Suppressor macrophage (primary cell): ENCODE measurements around the gene WFDC8.

ENCODE experiments used
- DNase-seq, 4 experiments: peaks; one replicate each; pipeline ENCODE4 v3.0.0-alpha.2; 2020 to 2022

The WFDC8 gene

DNA sequence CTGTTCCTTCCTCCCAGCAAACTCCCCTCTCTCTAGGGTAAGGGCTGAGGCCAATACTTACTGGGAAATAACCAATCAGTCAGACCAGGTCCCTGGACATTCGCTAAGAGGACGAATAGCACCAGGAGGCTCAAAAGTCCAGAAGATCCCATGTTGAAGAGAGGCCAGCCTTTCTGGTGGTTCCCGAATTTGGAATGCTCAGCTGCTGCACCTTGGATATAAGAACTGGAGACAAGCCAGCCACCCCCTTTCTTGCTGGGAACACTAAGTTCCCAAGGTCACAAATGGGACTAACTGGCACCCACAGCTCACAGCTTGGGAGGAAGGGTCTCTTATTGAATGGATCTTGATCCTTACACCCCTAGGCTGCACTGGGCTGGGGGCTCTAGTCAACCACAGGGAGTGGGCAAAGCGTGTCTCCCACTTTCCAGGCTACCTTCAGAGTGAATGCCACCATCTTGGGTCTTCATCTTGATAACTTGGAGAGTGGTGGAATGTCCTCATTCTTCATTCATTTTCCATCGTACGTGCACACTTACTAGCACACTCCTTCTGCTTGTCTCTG is 31.8 kb downstream of the WFDC8 start, which contains the start of gene EPPIN:
Gene EPPIN (minus strand): TSS at position 196 of the 565 bp plus-strand sequence. CDS start 44 bp downstream, at position 152.
- DNase-seq: no peak

DNA sequence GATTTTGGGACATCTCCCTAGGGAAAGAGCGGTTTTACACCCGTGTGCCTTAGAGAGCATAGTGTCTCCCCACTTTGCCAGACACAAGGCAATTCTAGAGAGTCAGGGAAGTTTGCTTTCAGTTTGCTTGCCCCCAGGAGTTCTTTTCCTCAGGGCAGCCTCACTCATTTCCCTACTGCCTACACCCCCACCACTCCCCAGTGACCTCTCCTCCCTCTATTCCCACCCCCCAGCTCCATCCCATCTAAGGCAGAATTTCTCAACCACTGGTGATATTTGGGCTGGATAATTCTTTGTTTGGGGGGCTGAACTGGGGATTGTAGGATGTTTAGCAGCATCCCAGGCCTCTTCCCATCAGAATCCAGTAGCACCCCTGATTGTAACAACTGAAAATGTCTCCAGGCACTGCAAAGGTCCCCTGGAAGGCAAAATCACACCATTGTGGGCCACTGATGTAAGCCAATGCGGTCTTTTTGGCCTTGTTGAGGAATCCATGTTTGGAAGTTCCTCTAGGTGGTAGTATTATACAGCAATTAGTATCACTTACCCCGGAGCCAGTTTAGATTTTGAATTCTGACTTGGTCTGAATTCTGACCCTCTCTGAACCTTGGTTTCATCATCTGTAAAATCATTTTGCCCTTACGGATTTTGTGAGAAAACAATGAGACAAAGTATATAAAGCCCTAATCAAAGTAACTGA is 33.2 kb downstream of the WFDC8 start:
- peak in 3 of 4 experiments; percentile 9 to 39 (median 34) for DNase-seq

GRCh38 chr20:45545351-45545750 is 33.7 kb downstream of the WFDC8 start:
- no peak for DNase-seq

GRCh38 chr20:45539382-45539781 is 39.7 kb downstream of the WFDC8 start, which contains the start of gene WFDC6:
Gene WFDC6, minus strand, starts transcription at chr20:45539482. Its CDS starts 75 bp downstream, at chr20:45539407.
- no peak for DNase-seq

DNA sequence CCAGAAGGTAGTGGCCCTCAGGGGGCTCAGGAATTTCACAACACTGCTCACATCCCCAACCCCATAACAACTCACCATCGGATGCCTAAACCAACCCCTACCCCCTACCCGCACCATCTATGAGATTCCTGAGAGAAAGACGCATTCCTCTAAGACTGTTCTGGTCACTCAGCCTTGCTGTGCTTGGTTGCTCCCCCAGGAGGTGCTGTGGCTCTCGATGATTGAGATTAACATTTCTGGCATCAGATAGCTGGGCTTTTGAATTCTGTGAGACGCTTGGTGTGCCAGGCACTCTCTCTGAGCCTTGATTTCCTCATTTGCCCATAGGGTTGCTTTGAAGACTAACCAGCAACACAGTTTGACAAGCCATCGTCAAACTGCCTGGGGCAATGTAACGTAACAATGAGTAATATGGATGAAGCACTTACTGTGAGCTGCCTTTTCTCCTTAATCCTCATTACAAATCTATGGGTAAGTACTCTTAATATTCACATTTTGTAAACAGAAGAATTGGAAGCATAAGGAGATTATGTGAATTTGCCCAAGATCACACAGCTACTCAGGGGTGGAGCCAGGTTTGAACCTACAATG is 40.8 kb downstream of the WFDC8 start:
- DNase-seq: no peak

GRCh38 chr20:45527294-45527693 is 51.8 kb downstream of the WFDC8 start:
- no peak for DNase-seq

GRCh38 chr20:45523821-45524220 is 55.3 kb downstream of the WFDC8 start:
- DNase-seq: peak in 2 of 4 experiments; percentile 25 to 49

GRCh38 chr20:45518282-45518681 is 60.8 kb downstream of the WFDC8 start:
- DNase-seq: no peak

DNA sequence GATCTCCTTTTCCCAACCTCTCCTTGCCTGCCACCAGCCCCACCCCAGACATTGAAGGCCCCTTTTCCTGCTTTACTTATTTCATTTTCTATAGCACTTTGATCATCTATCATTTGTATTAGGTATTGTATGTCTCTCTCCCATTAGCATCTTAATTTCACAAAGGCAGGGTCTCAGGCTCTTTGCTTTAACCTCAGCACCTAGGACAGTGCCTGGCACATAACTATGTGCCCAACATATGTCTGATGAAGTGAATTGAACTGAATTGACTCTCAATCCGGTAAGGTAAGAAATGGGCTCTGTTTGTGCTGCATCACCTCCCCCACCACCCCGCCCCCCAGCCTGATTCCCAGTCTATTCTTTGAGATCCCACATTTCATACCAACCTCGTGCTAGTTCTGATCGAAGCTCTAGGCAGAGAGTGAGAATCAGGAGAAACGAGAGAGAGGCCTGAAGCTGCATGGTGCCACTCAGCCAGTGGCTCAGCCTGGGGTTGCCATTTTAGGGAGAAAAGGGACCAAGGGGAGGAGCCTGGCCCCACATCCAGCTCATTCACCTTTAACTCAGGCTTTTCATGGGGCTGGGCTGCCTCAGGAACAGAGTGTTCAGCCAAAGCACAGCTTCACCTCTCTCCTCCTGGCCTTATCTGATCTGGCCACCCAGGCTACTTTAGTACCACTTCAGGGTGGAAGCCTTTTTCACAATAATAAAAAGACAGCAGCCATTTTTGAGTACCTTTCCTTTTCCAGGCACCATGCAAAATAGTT is 63.8 kb downstream of the WFDC8 start, which contains the start of gene SPINT3:
Gene SPINT3 (minus strand): TSS at position 476 of the 767 bp plus-strand sequence. CDS start 14 bp downstream, at position 462.
- DNase-seq: no peak

DNA sequence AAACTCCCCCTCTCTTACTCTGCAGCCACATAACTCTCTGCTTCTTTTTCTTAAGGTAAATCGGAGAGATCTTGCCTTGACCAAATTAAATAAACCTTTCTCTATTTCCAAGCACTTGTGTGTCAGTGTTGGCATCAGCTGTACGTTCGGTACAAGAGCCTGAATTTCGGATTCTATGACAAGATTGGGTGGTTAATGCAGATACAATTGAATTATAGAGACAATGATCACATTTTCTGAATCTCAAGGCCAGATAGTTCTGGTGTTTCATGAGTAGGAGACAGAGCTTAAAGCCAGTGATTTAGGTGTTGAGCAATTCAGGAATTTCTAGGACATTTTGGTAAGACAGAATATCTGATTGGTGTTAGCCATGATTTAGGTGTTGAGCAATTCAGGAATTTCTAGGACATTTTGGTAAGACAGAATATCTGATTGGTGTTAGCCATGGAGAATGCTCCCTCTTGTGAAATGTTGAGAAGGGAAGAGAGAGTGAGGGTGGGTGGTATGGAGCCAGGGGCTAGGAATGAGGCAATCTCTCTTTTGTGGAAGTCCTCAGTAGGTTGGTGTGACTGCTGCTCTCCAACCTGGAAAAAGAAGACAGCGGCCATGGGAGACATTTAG is 68.7 kb downstream of the WFDC8 start:
- DNase-seq: peak in 1 of 4 experiments; percentile 26

DNA sequence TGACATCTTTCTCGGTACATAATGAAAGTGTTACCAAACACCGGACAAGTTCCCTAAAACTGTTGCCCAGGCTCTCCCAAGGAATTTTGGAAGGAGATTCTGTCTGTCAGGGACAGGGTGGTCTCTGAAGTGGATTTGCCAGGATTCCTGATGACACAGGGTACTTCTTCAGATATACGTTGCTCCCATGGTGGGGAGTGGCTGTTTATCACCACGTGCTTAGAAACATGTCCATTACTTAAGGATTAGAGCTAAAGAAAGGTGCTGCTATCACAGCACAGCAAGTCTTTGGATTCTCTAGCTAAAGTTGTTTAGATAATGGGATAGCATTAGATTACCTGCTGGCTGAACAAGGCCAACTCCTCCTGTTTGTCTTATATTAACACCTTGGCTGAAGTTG is 70.0 kb downstream of the WFDC8 start:
- no peak for DNase-seq

DNA sequence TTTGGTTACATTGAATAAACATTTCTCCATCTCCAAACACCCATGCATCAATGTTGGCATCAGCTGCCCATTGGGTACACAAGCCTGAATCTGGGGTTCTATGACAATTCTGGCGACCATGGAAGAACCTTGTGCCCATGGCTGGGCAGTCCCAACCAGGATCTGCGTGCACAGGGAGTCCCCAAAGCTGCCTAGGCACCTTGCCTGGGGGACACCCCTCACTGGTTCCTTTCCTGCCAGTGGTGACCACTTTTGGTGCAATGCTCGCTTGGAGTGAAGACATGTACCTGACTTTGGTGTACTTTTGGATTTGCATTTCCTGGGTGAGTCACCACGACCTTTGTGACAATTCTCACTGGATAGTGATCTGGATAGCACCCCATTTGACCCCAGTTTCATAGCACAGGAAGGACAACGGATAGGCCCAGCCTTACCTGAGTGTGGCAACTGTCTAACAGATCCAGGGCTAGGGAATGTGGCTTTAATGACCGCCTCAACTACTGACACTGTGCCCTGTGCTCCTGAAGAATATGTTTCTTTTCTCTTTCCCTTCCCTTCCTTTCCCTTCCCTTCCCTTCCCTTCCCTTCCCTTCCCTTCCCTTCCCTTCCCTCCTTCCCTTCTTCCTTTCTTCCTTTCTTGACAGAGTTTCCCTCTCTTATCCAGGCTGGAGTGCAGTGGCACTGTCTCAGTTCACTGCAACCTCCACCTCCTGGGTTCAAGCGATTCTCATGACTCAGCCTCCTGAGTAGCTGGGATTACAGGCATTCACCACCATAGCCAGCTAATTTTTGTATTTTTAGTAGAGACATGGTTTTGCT is 70.8 kb downstream of the WFDC8 start:
- DNase-seq: no peak

GRCh38 chr20:45507011-45507820 is 71.9 kb downstream of the WFDC8 start:
- no peak for DNase-seq

DNA sequence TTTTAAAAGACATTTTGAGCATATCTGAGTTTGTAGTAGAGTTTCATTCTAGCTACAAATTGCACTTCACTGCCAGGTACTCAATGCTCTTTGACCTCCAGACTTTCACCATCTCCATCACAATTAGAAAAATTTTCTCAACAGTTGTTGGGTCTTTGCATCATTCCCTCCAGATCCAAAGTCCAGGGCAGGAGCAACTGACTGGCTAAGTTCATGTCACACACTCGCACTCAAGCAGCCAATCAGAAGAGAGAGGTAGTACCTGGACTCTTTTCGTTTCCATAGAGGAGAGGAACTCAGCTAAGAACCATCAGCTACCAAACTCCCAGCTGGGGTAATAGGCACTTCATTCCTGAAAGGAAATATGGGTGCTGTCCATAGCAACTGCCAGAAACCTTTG is 72.7 kb downstream of the WFDC8 start:
- no peak for DNase-seq

- DNase-seq: peak in 3 of 4 experiments; percentile 15 to 45 (median 22)
These were observed 75.7 kb downstream of the WFDC8 start for GRCh38 chr20:45503403-45503802.

DNA sequence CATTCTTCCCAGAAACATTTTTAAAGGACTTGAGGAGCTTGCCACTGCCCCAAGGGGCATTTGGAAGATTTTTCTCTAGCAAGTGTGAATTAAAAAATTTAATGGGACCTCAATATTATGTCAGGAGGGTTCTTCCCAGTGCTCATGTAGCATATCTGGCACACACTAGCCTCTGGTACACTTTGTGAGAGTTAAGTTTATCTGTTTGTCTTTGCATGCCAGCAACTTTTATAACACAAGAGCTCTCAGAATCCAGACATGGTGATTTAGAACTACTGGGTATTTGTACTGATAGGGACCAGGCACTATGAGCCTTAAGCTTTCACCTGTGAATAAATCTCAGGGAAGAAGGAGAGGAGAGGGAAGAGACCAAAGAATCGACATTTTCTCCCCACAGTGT is 76.5 kb downstream of the WFDC8 start:
- no peak for DNase-seq
